Thyroid gland (tissue), 4 donors: Measurements from ENCODE around the gene KAZN. TPM values are rescaled to one million over a fixed set of nuclear protein-coding genes. Genes with fewer than 3 reads are reported as not detected.

Source experiments
- DNase-seq, 2 donors: peaks; one replicate each; pipeline ENCODE4 v3.0.0-alpha.2; 2019
- H3K27ac ChIP-seq, 3 donors: fragments of 200-600 bp; sonication (generic); 1 replicate in 2 of 3; 2 replicates in 1 of 3; pipeline ENCODE4 v1.5.1; 2016 to 2019; ENCODE audit warnings: mild to moderate bottlenecking in 1 of 3, moderate library complexity in 1 of 3
- H3K27me3 ChIP-seq: fragments of 200-600 bp; sonication (generic); one replicate; pipeline ENCODE4 v1.5.1; 2019
- H3K36me3 ChIP-seq, 2 donors: fragments of 200-600 bp; sonication (generic); one replicate each; pipeline ENCODE4 v1.5.1; 2016 to 2019
- H3K4me1 ChIP-seq, 2 donors: fragments of 200-600 bp; sonication (generic); one replicate each; pipeline ENCODE4 v1.5.1; 2017 to 2019
- H3K4me3 ChIP-seq, 3 donors: fragments of 200-600 bp; sonication (generic); replicated peaks in 1 of 3; 1 replicate in 2 of 3; 2 replicates in 1 of 3; pipeline ENCODE4 v1.5.1; 2016; ENCODE audit warnings: mild to moderate bottlenecking in 1 of 3
- H3K9me3 ChIP-seq: fragments of 200-600 bp; sonication (generic); one replicate; pipeline ENCODE4 v1.5.1; 2017
- CTCF ChIP-seq, 6 experiments: fragments of 200-600 bp in 3 of 6; fragments of 450-650 bp in 3 of 6; sonication (generic) in 3 of 6; IDR thresholded peaks; one replicate each; pipeline ENCODE4 v1.5.1; 2016 to 2019; ENCODE audit warnings: antibody characterized with exemption in 6 of 6, mild to moderate bottlenecking in 2 of 6, inconsistent platforms in 1 of 6, moderate library complexity in 1 of 6
- POLR2A ChIP-seq, 2 donors: fragments of 450-650 bp; IDR thresholded peaks; one replicate each; pipeline ENCODE4 v1.6.1; 2017; ENCODE audit warnings: antibody characterized with exemption in 2 of 2, mild to moderate bottlenecking in 2 of 2, moderate library complexity in 1 of 2
- WGBS, 2 donors: methylation state at CpG; one replicate each; pipeline ENCODE4 v1.1.5; 2017; 5-methylcytosine and 5-hydroxymethylcytosine counted together
- intact Hi-C: fragments of 100-400 bp; cut with DNase I; formaldehyde crosslinking; loops from one replicate; pipeline ENCODE4 v1.15.1; 2023
- total RNA-seq, 4 donors: library from RNA; depleted of rRNA; stranded (reverse); fragments of >200 nt; gene quantifications; one replicate each; pipeline ENCODE4 v1.2.3, GENCODE V29; 2016

KAZN gene
- total RNA-seq, 4 donors from 2014 or later: 14.8 to 28.6 (median 18.2) TPM

GRCh38 chr1:14757286-14757625 lies 158.8 kb downstream of the KAZN start:
- H3K36me3 ChIP-seq: no peaks in the 10 kb centered on the region
- WGBS, 2 donors: 75 to 86% methylated on average over 2 of the region's 2 CpGs
- TF ChIP-seq POLR2A (IDR thresholded peaks at IDR 0.05) (no peak), CTCF (IDR thresholded peaks at IDR 0.05) (no peak)
- intact Hi-C loops: no loop called here
- no peak overlapping the region for H3K27ac ChIP-seq
- no peak overlapping the region for H3K4me3 ChIP-seq
- H3K9me3 ChIP-seq: no peaks in the 10 kb centered on the region
- no peak for DNase-seq
- H3K27me3 ChIP-seq: no peaks in the 10 kb centered on the region
- peaks cover 6 to 9% of the 10 kb centered on the region in 2 donors for H3K4me1 ChIP-seq

GRCh38 chr1:14759042-14759818 lies 160.7 kb downstream of the KAZN start:
- WGBS, 2 donors: 72 to 76% methylated on average over 15 of the region's 15 CpGs
- H3K4me3 ChIP-seq: no peak overlapping the region
- DNase-seq: no peak
- H3K9me3 ChIP-seq: no peaks in the 10 kb centered on the region
- no peaks in the 10 kb centered on the region for H3K36me3 ChIP-seq
- no peak overlapping the region for H3K27ac ChIP-seq
- no peaks in the 10 kb centered on the region for H3K27me3 ChIP-seq
- H3K4me1 ChIP-seq: peaks cover 6 to 9% of the 10 kb centered on the region in 2 donors
- no peak for TF ChIP-seq CTCF (IDR thresholded peaks at IDR 0.05)
- no peak for TF ChIP-seq POLR2A (IDR thresholded peaks at IDR 0.05)
- intact Hi-C loops: no loop called here

DNA sequence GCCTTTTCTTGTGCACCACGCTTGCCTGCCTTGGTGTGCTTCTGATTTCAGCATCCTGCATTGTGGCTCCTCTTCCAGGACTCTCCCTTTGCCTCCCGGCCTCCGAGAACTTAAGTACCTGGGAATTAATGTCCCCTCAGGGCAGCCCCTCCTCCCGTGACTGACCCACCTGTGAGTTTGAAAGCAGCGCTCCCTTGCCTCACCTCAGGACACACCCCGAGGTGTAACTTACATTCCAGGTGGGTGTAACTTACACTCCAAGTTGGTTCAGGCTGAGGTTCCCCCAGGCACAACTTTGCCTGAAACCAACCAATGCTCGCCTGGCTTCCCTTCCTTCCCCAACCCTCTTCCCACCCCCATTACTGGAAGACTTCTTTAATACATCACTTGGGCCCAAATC lies 161.4 kb downstream of the KAZN start:
- intact Hi-C loops: no loop called here
- Histone ChIP-seq H3K36me3 (no peaks in the 10 kb centered on the region), H3K4me1 (peaks cover 6 to 9% of the 10 kb centered on the region in 2 donors), H3K27ac (no peak overlapping the region), H3K4me3 (no peak overlapping the region), H3K9me3 (no peaks in the 10 kb centered on the region), H3K27me3 (no peaks in the 10 kb centered on the region)
- DNase-seq: no peak
- 87 to 90% methylated on average over 7 of the region's 7 CpGs for WGBS, 2 donors
- TF ChIP-seq POLR2A (IDR thresholded peaks at IDR 0.05): no peak
- no peak for TF ChIP-seq CTCF (IDR thresholded peaks at IDR 0.05)

GRCh38 chr1:14760780-14761179 lies 162.3 kb downstream of the KAZN start:
- Histone ChIP-seq H3K4me1 (peaks cover 4 to 6% of the 10 kb centered on the region in 2 donors), H3K27ac (no peak overlapping the region), H3K9me3 (no peaks in the 10 kb centered on the region), H3K36me3 (no peaks in the 10 kb centered on the region), H3K4me3 (no peak overlapping the region), H3K27me3 (no peaks in the 10 kb centered on the region)
- 97% methylated on average over 5 of the region's 5 CpGs for WGBS, 2 donors
- DNase-seq: no peak
- intact Hi-C loops: no loop called here
- TF ChIP-seq POLR2A (IDR thresholded peaks at IDR 0.05) (no peak), CTCF (IDR thresholded peaks at IDR 0.05) (no peak)

DNA sequence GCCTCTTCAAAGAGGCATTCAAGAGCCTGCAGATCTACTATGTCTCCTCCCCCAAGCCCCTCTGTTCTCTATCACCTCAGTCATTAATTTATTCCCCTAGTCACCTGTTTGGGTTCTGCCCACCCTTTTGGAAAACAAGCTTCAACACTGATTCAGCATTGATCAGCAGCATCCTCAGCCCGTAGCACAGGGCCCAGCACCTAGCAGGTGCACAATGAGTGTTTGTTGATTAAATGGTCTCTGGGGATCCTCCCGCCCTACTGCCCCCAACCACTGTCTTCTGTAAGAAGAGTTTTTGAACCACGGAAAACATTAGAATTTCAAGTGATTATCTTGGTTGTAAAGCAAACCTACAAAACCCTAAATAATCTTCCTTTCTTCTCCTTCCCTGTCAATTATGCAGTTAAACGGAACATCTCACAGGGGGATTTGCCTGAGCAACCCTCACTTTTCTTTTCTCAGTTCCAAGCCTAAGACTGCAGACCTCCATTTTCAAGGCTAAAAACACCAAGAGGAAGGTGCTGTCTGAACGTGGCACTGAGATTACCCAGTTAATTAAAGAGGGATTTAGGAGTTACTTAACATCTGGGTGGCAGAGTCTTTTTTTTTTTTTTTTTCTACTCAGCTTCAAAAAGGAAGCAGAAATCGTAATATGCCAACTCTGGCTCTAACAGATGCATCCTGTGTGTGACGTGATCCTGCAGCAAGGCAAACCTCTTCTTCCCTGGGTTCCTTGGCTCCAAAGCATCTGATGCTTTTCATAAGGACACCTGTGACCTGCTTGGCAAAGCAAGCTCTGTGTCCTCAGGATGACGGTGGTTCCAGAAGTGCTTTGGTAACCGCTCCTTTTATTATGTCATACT lies 163.0 kb downstream of the KAZN start:
- intact Hi-C loops: no loop called here
- H3K36me3 ChIP-seq: no peaks in the 10 kb centered on the region
- TF ChIP-seq CTCF (IDR thresholded peaks at IDR 0.05) (no peak), POLR2A (IDR thresholded peaks at IDR 0.05) (no peak)
- no peak for DNase-seq
- H3K27ac ChIP-seq: no peak overlapping the region
- WGBS, 2 donors: 73 to 81% methylated on average over 9 of the region's 9 CpGs
- H3K4me3 ChIP-seq: no peak overlapping the region
- no peaks in the 10 kb centered on the region for H3K27me3 ChIP-seq
- no peaks in the 10 kb centered on the region for H3K9me3 ChIP-seq
- peaks cover 0 to 4% of the 10 kb centered on the region in 2 donors for H3K4me1 ChIP-seq
